GM13977 (cell line): ENCODE data around the gene KPNA6.

ENCODE experiments used
- DNase-seq: peaks from one replicate; pipeline ENCODE4 v3.0.0; 2012; ENCODE audit warnings: low spot score
- in situ Hi-C: fragments of 300-500 bp; cut with MboI; formaldehyde crosslinking; loops from one replicate; pipeline ENCODE4 v1.12.0; 2022; ENCODE audit warnings: low sequenced_read_pairs, low pct_unique_long_range_greater_than_20kb, mixed read lengths, inconsistent platforms; ENCODE audit not compliant: unreplicated experiment
- TF ChIP-seq, protein P1 (sequence below): IDR thresholded peaks from 2 replicates; pipeline ENCODE4 v1.5.1; 2012; ENCODE audit warnings: mild to moderate bottlenecking, control low read depth; ENCODE audit not compliant: insufficient read depth; ENCODE audit errors: extremely low read depth, missing control alignments

The KPNA6 gene

DNA sequence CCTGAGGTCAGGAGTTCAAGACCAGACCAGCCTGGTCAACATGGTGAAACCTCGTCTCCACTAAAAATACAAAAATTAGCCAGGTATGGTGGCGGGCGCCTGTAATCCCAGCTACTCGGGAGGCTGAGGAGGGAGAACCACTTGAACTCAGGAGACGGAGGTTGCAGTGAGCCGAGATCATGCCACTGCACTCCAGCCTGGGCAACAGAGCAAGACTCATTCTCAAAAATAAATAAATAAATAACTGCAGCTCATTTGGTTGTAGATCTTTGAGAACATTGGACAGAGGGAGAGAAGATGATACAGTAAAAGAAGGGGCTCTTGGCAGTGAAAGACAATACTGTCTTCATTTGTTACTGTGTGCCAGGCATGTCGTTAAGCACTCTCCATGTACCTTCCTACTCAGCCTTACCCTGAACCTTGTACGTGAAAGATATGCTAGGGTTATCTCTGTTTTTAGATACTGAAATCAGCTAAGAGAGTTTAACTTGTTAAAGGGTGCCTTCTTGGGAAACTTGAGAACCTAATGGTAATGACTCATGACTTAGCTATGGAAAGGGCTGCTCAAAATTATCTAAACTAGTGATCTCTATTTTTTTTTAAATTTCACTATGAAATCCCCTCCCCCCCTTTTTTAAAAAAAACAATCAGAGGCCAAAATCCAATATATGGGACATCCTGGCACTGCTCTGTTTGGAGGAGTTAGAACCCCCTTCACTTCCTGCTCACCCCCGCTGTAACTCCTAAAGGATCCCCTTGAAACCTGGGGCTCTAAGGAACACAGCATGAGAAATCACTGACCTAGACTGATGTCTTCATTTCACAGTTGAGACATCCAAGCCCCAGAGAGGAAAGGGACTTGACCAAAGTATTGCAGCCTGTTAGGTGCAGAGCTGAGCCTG lies 6.8 kb upstream of the KPNA6 start:
- in situ Hi-C loops, result no loop called here
- DNase-seq, result no peak
- TF ChIP-seq, protein P1, sequence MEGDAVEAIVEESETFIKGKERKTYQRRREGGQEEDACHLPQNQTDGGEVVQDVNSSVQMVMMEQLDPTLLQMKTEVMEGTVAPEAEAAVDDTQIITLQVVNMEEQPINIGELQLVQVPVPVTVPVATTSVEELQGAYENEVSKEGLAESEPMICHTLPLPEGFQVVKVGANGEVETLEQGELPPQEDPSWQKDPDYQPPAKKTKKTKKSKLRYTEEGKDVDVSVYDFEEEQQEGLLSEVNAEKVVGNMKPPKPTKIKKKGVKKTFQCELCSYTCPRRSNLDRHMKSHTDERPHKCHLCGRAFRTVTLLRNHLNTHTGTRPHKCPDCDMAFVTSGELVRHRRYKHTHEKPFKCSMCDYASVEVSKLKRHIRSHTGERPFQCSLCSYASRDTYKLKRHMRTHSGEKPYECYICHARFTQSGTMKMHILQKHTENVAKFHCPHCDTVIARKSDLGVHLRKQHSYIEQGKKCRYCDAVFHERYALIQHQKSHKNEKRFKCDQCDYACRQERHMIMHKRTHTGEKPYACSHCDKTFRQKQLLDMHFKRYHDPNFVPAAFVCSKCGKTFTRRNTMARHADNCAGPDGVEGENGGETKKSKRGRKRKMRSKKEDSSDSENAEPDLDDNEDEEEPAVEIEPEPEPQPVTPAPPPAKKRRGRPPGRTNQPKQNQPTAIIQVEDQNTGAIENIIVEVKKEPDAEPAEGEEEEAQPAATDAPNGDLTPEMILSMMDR, result no peak

DNA sequence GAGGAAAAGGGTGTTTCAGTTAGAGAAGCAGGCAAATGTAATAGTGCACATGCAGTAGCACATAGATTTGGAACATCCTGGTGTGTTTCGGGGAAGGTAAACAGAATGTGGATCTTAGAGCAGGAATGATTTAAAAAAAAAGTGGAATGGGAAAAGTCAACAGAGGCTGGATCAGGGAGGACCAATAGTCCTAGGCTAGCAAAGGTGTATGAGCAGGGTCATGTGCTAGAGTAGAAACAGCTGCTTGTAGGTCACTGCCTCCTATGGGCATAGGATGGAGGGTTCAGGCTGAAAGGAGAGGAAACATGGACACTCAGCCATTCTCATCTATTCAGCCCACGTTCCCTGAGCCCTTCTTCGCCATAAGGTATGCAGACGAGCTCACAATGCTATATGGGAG lies 3.7 kb upstream of the KPNA6 start:
- TF ChIP-seq, protein P1, result no peak
- no peak for DNase-seq
- in situ Hi-C loops, result no loop called here

DNA sequence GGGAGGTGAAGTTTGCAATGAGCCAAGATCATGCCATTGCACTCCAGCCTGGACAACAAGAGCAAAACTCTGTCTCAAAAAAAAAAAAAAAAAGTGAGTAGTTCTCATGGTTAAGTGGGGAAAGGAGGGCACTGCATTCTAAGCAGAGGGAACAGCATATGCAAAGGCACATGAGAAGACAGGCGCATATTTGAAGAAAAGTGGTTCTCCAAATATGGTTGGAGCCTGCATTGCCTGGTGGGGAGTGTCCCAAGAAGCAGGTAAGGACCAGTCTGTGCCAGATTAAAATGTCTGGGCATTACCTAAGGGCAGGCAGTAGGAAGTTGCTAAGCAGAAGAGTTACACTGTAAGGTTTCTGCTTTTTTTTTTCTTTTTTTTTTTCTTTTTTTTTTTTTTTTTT lies 2.5 kb upstream of the KPNA6 start:
- in situ Hi-C loops, result no loop called here
- TF ChIP-seq, protein P1, result no peak

DNA sequence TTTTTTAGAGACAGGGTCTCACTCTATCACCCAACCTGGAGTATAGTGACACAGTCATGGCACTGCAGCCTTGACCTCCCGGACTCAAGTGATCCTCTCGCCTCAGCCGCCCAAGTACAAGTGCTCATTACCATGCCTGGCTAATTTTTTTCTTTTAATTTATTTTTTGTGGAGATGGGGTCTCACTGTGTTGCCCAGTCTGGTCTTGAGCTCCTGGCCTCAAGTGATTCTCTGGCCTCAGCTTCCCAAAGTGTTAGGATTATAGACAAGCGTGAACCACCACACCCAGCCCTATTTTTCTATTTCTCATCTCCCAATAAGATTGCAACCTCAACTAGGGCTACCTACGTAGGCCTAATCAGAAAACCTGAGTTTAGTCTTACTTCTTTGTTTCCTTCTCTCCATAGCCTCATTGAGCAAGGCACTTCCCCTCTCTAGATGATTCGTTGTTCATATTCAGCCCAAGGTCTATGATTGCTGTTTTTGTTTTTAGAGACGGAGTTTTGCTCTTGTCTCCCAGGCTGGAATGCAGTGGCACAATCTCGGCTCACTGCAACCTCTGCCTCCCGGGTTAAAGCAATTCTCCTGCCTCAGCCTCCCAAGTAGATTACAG lies 1.1 kb upstream of the KPNA6 start:
- in situ Hi-C loops, result no loop called here
- TF ChIP-seq, protein P1, result no peak
- no peak for DNase-seq

More for the DNA sequence above, 2.5 kb upstream of the KPNA6 start:
- DNase-seq, result no peak

DNA sequence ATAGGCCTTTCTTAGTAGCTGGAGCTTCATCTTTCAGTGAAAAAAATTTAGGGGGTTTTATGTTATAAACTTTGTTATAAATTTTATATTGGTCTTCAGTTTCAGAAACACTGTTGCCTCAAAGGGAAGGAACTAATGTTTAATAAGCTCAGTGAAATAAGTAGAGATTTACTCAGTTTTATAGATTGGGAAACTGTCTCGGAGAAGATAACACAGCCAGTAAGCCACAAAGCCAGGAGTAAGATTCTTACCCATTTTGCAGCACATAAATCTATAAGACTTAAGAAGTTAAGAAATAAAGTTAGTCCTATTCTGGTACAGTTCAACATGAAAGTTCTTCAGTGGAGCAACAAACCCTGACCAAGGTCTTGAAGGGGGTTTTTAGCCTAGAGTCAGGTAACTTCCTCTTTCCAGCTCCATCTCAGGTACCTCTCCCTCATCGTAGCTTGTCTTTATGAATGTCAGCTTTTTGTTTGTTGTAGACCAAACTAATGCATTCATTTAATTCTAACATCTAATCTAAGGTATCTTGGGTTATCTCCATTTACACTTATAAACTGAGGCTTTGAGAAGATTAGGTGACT lies 3.3 kb downstream of the KPNA6 start:
- in situ Hi-C loops, result no loop called here
- DNase-seq, result peak; percentile 22
- TF ChIP-seq, protein P1, result no peak

DNA sequence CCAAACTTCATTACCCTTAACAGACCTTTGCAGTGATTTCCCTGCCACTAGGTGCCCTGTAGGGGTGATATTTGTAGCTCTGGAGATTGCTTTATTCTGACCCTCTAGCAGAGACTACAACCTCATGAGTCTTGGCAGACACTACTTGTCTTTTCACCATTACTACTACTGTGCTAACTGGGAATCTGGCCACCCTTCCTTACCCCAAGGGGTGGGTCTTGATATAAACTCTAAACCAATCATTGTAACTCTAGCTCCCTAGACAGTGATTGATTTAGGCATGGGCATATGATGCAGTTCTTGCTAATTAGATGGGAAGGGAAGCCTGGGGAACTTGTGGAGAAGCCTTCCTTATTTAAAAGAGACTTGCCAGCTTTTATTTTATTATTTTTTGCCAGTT lies 3.9 kb downstream of the KPNA6 start:
- DNase-seq, result no peak
- TF ChIP-seq, protein P1, result no peak
- in situ Hi-C loops, result no loop called here
